Brain microvascular endothelial cell (primary cell): ENCODE measurements around the gene ARFIP1.
"Not testable (repeated sequence)": the region's sequence is repeated elsewhere in the genome, so short reads cannot be mapped to it uniquely, and the experiment has no call there.

Source experiments
- DNase-seq: peaks from one replicate; pipeline ENCODE4 v3.0.0-alpha.2; 2020
- H3K27ac ChIP-seq: fragments of 250-450 bp; sonication (Bioruptor Pico); 2 replicates; pipeline ENCODE4 v1.5.1; 2020; ENCODE audit warnings: mild to moderate bottlenecking, moderate library complexity
- H3K27me3 ChIP-seq: fragments of 250-450 bp; sonication (Bioruptor Pico); replicated peaks from 2 replicates; pipeline ENCODE4 v1.5.1; 2020; ENCODE audit warnings: mild to moderate bottlenecking
- H3K36me3 ChIP-seq: fragments of 250-450 bp; sonication (Bioruptor Pico); replicated peaks from 2 replicates; pipeline ENCODE4 v1.5.1; 2020; ENCODE audit warnings: mild to moderate bottlenecking
- H3K4me3 ChIP-seq: 2 replicates; pipeline ENCODE4 v1.5.1; 2011; ENCODE audit warnings: low read depth, mild to moderate bottlenecking, control low read depth, low read length, moderate library complexity
- in situ Hi-C: cut with HindIII; loops from 2 replicates; pipeline ENCODE4 v1.10.0; 2017; ENCODE audit warnings: low sequenced_read_pairs, low pct_ligation_motif_present
- TF ChIP-seq, protein P1 (sequence below): IDR thresholded peaks from 2 replicates; pipeline ENCODE4 v1.5.1; 2011; ENCODE audit warnings: low read depth, mild to moderate bottlenecking, moderate library complexity, low read length, control low read depth, inconsistent platforms; ENCODE audit errors: missing control alignments

ARFIP1 gene

GRCh38 chr4:152887981-152888380 lies 108.2 kb downstream of the ARFIP1 start:
- no peak for DNase-seq
- TF ChIP-seq, protein P1, sequence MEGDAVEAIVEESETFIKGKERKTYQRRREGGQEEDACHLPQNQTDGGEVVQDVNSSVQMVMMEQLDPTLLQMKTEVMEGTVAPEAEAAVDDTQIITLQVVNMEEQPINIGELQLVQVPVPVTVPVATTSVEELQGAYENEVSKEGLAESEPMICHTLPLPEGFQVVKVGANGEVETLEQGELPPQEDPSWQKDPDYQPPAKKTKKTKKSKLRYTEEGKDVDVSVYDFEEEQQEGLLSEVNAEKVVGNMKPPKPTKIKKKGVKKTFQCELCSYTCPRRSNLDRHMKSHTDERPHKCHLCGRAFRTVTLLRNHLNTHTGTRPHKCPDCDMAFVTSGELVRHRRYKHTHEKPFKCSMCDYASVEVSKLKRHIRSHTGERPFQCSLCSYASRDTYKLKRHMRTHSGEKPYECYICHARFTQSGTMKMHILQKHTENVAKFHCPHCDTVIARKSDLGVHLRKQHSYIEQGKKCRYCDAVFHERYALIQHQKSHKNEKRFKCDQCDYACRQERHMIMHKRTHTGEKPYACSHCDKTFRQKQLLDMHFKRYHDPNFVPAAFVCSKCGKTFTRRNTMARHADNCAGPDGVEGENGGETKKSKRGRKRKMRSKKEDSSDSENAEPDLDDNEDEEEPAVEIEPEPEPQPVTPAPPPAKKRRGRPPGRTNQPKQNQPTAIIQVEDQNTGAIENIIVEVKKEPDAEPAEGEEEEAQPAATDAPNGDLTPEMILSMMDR, result no peak
- no peak overlapping the region for H3K4me3 ChIP-seq
- in situ Hi-C loops, result no loop called here
- peaks cover 4% of the 10 kb centered on the region for H3K36me3 ChIP-seq
- no peaks in the 10 kb centered on the region for H3K27me3 ChIP-seq
- H3K27ac ChIP-seq, result no peak overlapping the region

- Histone ChIP-seq H3K36me3 (peaks cover 4% of the 10 kb centered on the region), H3K4me3 (no peak overlapping the region), H3K27ac (no peak overlapping the region), H3K27me3 (no peaks in the 10 kb centered on the region)
- in situ Hi-C loops, result no loop called here
- no peak for DNase-seq
- TF ChIP-seq, protein P1, result no peak
These were observed 113.2 kb downstream of the ARFIP1 start for GRCh38 chr4:152892974-152893373.

GRCh38 chr4:152894673-152895072 lies 114.9 kb downstream of the ARFIP1 start:
- no peak overlapping the region for H3K4me3 ChIP-seq
- H3K27me3 ChIP-seq, result no peaks in the 10 kb centered on the region
- DNase-seq, result peak; percentile 12
- in situ Hi-C loops, result no loop called here
- H3K36me3 ChIP-seq, result no peaks in the 10 kb centered on the region
- no peak overlapping the region for H3K27ac ChIP-seq
- TF ChIP-seq, protein P1, result no peak

DNA sequence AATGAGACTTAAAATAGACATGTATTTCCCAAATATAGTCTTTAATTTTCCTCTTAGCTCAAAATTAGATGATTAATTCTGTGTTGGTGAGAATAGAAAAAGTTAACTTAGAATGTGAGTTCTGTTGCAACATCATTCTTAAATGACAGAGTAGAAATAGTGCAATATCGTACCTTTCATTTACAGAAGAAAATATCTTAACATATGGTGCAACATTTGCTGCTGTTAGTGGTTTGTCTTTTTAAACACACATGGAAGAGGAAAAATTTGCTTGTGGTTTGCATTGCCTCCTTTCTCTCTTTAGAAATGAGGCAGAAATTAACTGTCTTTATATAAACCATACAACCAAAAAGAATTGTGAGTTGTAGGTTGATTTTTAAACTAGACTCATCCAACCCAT lies 117.1 kb downstream of the ARFIP1 start:
- Histone ChIP-seq H3K36me3 (no peaks in the 10 kb centered on the region), H3K27me3 (no peaks in the 10 kb centered on the region), H3K27ac (no peak overlapping the region), H3K4me3 (no peak overlapping the region)
- in situ Hi-C loops, result no loop called here
- TF ChIP-seq, protein P1, result no peak
- DNase-seq, result no peak

DNA sequence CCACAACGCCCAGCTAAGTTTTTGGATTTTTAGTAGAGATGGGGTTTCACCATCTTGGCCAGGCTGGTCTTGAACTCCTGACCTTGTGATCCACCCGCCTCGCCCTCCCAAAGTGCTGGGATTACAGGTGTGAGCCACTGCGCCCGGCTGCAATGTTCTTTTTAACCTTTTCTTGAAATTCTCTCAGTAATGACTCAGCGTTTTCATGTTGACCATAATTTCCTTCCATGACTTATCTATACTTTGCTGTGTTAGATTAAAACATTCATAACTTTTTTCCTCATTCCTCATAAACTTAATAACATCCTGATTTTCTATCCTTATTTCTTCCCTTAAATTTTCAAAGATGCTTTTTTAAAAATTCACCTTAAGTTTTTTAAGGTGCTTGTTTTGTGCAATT lies 118.4 kb downstream of the ARFIP1 start:
- H3K4me3 ChIP-seq, H3K27me3 ChIP-seq, in situ Hi-C loops, DNase-seq, H3K27ac ChIP-seq, H3K36me3 ChIP-seq: not testable (repeated sequence)

DNA sequence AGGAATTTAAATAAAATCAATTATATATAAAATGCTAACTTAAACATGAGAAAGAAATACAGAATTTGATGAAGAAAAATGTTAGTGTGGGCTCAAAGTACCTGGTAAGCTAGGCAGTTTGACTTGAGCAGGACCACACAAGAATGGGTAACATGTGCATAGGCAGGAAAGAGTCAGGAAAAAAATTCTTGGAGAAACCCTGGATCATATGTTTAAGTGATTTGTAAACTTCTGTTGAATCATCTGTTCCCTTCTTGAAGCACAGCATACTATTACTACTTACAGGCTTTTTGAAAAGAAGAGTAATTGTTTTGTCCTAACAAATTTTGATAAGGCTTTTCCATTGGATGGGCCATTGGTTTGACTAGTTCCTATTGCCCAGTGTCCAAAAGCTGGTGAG lies 118.9 kb downstream of the ARFIP1 start:
- DNase-seq, result no peak
- TF ChIP-seq, protein P1, result no peak
- Histone ChIP-seq H3K36me3 (no peaks in the 10 kb centered on the region), H3K27me3 (no peaks in the 10 kb centered on the region), H3K27ac (no peak overlapping the region), H3K4me3 (no peak overlapping the region)
- in situ Hi-C loops, result no loop called here
